Measurements from ENCODE around the gene POLR3K. TPM values are rescaled to one million over a fixed set of nuclear protein-coding genes. Genes with fewer than 3 reads are reported as not detected.

Gene POLR3K
- 43.0 and 54.5 TPM in 2 replicates for polyA plus RNA-seq (2012; rRNA removed)
- 41.7 and 43.1 TPM in 2 replicates for polyA plus RNA-seq (2012; cell fraction: cytosol; rRNA removed)
- polyA plus RNA-seq (2012; cell fraction: nucleus; rRNA removed) = 15.9 and 21.8 TPM in 2 replicates

- DNase-seq = peak; percentile 100
- Histone ChIP-seq H3K4me1 (ENCODE audit: control insufficient read depth in 1 of 2, insufficient read depth in 2 of 2, low read depth in 1 of 2, low read length in 1 of 2) (peaks cover 3 to 9% of the 10 kb centered on the region in 2 experiments; a peak in 1 of 4 replicates), H3K27me3 (ENCODE audit: insufficient read depth) (no peaks in the 10 kb centered on the region), H3K27ac (ENCODE audit: low read depth in 2 of 2, low read length in 1 of 2) (peak within 1 kb of the TSS; percentile 70 to 72), H3K9ac (peak within 1 kb of the TSS; percentile 83), H3K36me3 (replicated peaks in 1 of 2; ENCODE audit: control insufficient read depth in 1 of 2, insufficient read depth in 2 of 2, low read length in 1 of 2) (peaks cover 3 to 35% of the 10 kb centered on the region in 2 experiments), H3K79me2 (ENCODE audit: insufficient read depth) (peaks cover 46% of the 10 kb centered on the region), H2AFZ (ENCODE audit: low read depth) (peak within 1 kb of the TSS; percentile 93), H3F3A (replicated peaks; ENCODE audit: insufficient read depth) (peaks cover 8% of the 10 kb centered on the region), H3K9me3 (no peaks in the 10 kb centered on the region), H3K9me2 (no peaks in the 10 kb centered on the region), H4K20me1 (ENCODE audit: insufficient read depth) (no peaks in the 10 kb centered on the region), H3K4me2 (peak within 1 kb of the TSS; percentile 96), H3K4me3 (ENCODE audit: low read depth in 2 of 2, low read length in 1 of 2) (peak within 1 kb of the TSS; percentile 67 to 87)
- 2% methylated on average over 25 of the region's 91 CpGs for WGBS (ENCODE audit: low lambda C conversion rate)
- CTCF ChIA-PET = interaction anchor here (1.0 to 4.0 kb wide), 9 partner anchors 10 to 309 kb away, joined by 3 to 20 read pairs (median 4); no protein-coding TSS in a partner anchor
- POLR2A ChIA-PET = interaction anchor here (0.7 to 1.0 kb wide), 2 partner anchors 9 to 129 kb away, joined by 3 read pairs; no protein-coding TSS in a partner anchor
- peak; percentile 7; the same call in 1 of the 2 replicates for TF ChIP-seq ELF1 (IDR thresholded peaks at IDR 0.05)
- no peak for TF ChIP-seq RAD21 (IDR thresholded peaks at IDR 0.05; ENCODE audit: low read length)
- TF ChIP-seq GATA2 (CRISPR knock-in tag; IDR thresholded peaks at IDR 0.05) = no peak
- TF ChIP-seq RXRA (IDR thresholded peaks at IDR 0.05; ENCODE audit: borderline replicate concordance, low read depth) = no peak
- TF ChIP-seq FOXJ3 (CRISPR knock-in tag; IDR thresholded peaks at IDR 0.05) = no peak
- TF ChIP-seq, protein P1, sequence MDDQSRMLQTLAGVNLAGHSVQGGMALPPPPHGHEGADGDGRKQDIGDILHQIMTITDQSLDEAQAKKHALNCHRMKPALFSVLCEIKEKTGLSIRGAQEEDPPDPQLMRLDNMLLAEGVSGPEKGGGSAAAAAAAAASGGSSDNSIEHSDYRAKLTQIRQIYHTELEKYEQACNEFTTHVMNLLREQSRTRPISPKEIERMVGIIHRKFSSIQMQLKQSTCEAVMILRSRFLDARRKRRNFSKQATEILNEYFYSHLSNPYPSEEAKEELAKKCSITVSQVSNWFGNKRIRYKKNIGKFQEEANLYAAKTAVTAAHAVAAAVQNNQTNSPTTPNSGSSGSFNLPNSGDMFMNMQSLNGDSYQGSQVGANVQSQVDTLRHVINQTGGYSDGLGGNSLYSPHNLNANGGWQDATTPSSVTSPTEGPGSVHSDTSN (IDR thresholded peaks at IDR 0.05) = peak; percentile 95
- peak; percentile 87 for TF ChIP-seq IRF3 (IDR thresholded peaks at IDR 0.05; ENCODE audit: low read depth, low read length)
- no peak for TF ChIP-seq FOXM1 (IDR thresholded peaks at IDR 0.05; ENCODE audit: low read depth)
- TF ChIP-seq CTCF (IDR thresholded peaks at IDR 0.05) = no peak
- no peak for TF ChIP-seq JUND (IDR thresholded peaks at IDR 0.05)
- peak; percentile 83 for TF ChIP-seq NRF1 (IDR thresholded peaks at IDR 0.05; ENCODE audit: low read depth, low read length)
- TF ChIP-seq MAX (IDR thresholded peaks at IDR 0.05; ENCODE audit: low read depth) = peak; percentile 70; the same call in 1 of the 2 replicates
- TF ChIP-seq TAF1 (IDR thresholded peaks at IDR 0.05; ENCODE audit: borderline replicate concordance, low read depth, low read length) = peak; percentile 28; the same call in 1 of the 2 replicates
- no peak for TF ChIP-seq USF1 (IDR thresholded peaks at IDR 0.05; ENCODE audit: borderline replicate concordance, low read depth)
- TF ChIP-seq RCOR1 (IDR thresholded peaks at IDR 0.05; ENCODE audit: low read length) = no peak
- 0 out of 2 replicates have a peak, but pooled peaks have one; percentile 4 for TF ChIP-seq SMC3 (IDR thresholded peaks at IDR 0.05; ENCODE audit: low read depth, low read length)
- TF ChIP-seq FOSL2 (IDR thresholded peaks at IDR 0.05; ENCODE audit: borderline replicate concordance, low read depth) = no peak
- TF ChIP-seq MXI1 (IDR thresholded peaks at IDR 0.05; ENCODE audit: low read depth, low read length) = peak; percentile 90
- TF ChIP-seq YY1 (IDR thresholded peaks at IDR 0.05; ENCODE audit: low read depth) = no peak
- TF ChIP-seq RFX5 (IDR thresholded peaks at IDR 0.05; ENCODE audit: low read length) = peak; percentile 73
- 0 out of 2 replicates have a peak, but pooled peaks have one; percentile 16 for TF ChIP-seq REST (IDR thresholded peaks at IDR 0.05; ENCODE audit: low read depth, low read length)
- TF ChIP-seq SIN3A (IDR thresholded peaks at IDR 0.05; ENCODE audit: borderline replicate concordance, low read depth, low read length) = peak; percentile 64; the same call in 1 of the 2 replicates
- TF ChIP-seq CHD2 (IDR thresholded peaks at IDR 0.05; ENCODE audit: low read length, partially characterized antibody) = peak; percentile 95
Measured at GRCh38 chr16:53346-54236, at the start of gene POLR3K, which contains the start of gene SNRNP25. Gene POLR3K, minus strand, starts transcription at chr16:53608. Its CDS starts 22 bp downstream, at chr16:53586. Gene SNRNP25, plus strand, starts transcription at chr16:53828. Its CDS starts 189 bp downstream, at chr16:54017.
